ENCODE results near the gene CDH13.

GRCh38 chr16:83407928-83408327, 781.2 kb downstream of the CDH13 start:
- TF ChIP-seq CTCF (IDR thresholded peaks at IDR 0.05): no peak
- no peak for TF ChIP-seq POLR2A (IDR thresholded peaks at IDR 0.05)

All from thyroid gland (tissue), 4 donors.